Small intestine (tissue), 7 donors: ENCODE data around the gene NHLRC2. TPM values are rescaled to one million over a fixed set of nuclear protein-coding genes. Genes with fewer than 3 reads are reported as not detected.

Source experiments
- DNase-seq, 2 donors: peaks; one replicate each; pipeline versions ENCODE4 v3.0.0 to v3.0.0-alpha.2; 2013
- FAIRE-seq: peaks from 2 replicates; lab custom pipeline; 2012; peaks lifted over from hg19 to GRCh38; lab: Jason Lieb, UNC
- H3K27ac ChIP-seq, 3 donors: one replicate each; pipeline ENCODE4 v1.5.1; 2013; ENCODE audit warnings: low read length in 2 of 3, mild to moderate bottlenecking in 2 of 3, control low read depth in 1 of 3, inconsistent platforms in 1 of 3, low read depth in 1 of 3, moderate library complexity in 1 of 3
- H3K27me3 ChIP-seq, 3 donors: one replicate each; pipeline ENCODE4 v1.6.1; 2013; ENCODE audit warnings: low read length in 3 of 3, inconsistent platforms in 1 of 3; ENCODE audit not compliant: control insufficient read depth in 3 of 3, insufficient read depth in 3 of 3
- H3K36me3 ChIP-seq, 3 donors: one replicate each; pipeline ENCODE4 v1.6.1; 2013; ENCODE audit warnings: low read length in 3 of 3, inconsistent platforms in 1 of 3, low read depth in 1 of 3, mild to moderate bottlenecking in 1 of 3, moderate library complexity in 1 of 3; ENCODE audit not compliant: control insufficient read depth in 3 of 3, insufficient read depth in 2 of 3
- H3K4me1 ChIP-seq, 3 donors: one replicate each; pipeline ENCODE4 v1.6.1; 2013; ENCODE audit warnings: low read length in 2 of 3, inconsistent platforms in 1 of 3, low read depth in 1 of 3, mild to moderate bottlenecking in 1 of 3, moderate library complexity in 1 of 3; ENCODE audit not compliant: control insufficient read depth in 3 of 3, insufficient read depth in 2 of 3
- H3K4me3 ChIP-seq, 3 donors: one replicate each; pipeline ENCODE4 v1.5.1; 2013; ENCODE audit warnings: low read length in 3 of 3, control low read depth in 1 of 3, inconsistent platforms in 1 of 3, low read depth in 1 of 3, mild to moderate bottlenecking in 1 of 3, moderate library complexity in 1 of 3
- H3K9me3 ChIP-seq, 2 donors: one replicate each; pipeline ENCODE4 v1.6.1; 2013; ENCODE audit warnings: low read depth in 1 of 2, low read length in 1 of 2; ENCODE audit not compliant: control insufficient read depth in 2 of 2, insufficient read depth in 1 of 2
- WGBS, 3 donors: extraction: QIAGEN DNeasy Blood & Tissue Kit; methylation state at CpG; one replicate each; pipeline ENCODE4 v1.1.7; 2013; 5-methylcytosine and 5-hydroxymethylcytosine counted together
- polyA plus RNA-seq, 4 donors: library from polyadenylated mRNA; stranded (reverse) in 3 of 4; unstranded in 1 of 4; fragments of 200-250 nt in 3 of 4; fragments of 120-200 nt in 1 of 4; gene quantifications; one replicate each; pipeline versions ENCODE4 v1.2.1 to v1.2.3, GENCODE V29; 2013
- donor health status: healthy with polysubstance abuse.
- donor health status: control.
- donor health status: control.
- donor health status: Bipolar disorder and iron deficiency.
- donor health status: healthy.

The NHLRC2 gene
- polyA plus RNA-seq, 4 donors = 4.1 to 18.3 (median 6.7) TPM

DNA sequence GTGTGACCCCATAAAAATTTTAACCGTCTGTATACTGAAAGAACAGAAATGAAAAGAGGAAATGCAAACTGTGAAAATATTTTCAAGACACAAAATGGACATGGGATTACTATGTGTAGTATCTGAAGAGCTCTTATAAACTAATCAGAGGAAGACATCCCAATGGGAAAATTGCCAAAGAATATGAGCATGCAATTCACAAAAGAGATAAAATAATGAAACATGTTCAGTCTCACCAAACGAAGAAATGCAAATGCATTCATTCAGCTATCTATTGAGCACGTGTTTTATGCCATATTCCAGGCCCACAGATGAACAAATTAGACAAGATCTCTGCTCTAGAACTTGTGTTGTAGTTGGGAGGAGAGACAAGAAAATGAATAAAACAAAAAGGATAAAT is 63.2 kb downstream of the NHLRC2 start:
- DNase-seq (no peak), FAIRE-seq (no peak)
- no peak overlapping the region for H3K4me3 ChIP-seq
- no peak overlapping the region for H3K27ac ChIP-seq
- WGBS, 3 donors = 85 to 88% (median 87%) methylated on average over 3 of the region's 3 CpGs
- H3K27me3 ChIP-seq = no peaks in the 10 kb centered on the region
- H3K9me3 ChIP-seq = no peaks in the 10 kb centered on the region
- peaks cover 0 to 11% (median 0%) of the 10 kb centered on the region in 3 donors for H3K36me3 ChIP-seq
- peaks cover 3 to 14% (median 4%) of the 10 kb centered on the region in 3 donors for H3K4me1 ChIP-seq

DNA sequence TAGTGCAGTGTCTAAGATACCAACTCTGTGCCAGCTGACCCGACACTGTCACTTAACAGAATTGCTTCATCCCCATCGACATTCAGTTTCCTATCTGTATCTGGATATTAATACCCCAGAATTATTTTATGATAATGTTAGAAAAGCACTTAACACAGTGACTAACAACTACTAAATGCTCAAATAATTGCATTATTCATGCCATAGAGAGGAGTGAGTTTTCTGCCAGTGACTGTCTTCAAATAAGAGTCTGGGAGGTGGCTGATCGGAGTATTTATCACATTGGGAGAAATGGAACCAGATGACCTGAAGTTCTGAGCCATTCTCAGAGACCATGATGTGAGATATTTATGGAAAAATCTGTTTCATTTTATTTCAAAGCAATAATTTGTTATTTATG is 65.7 kb downstream of the NHLRC2 start:
- 75 to 82% (median 78%) methylated on average over 3 of the region's 3 CpGs for WGBS, 3 donors
- FAIRE-seq (no peak), DNase-seq (no peak)
- Histone ChIP-seq H3K36me3 (peaks cover 0 to 2% (median 0%) of the 10 kb centered on the region in 3 donors), H3K27me3 (no peaks in the 10 kb centered on the region), H3K4me1 (peaks cover 3 to 23% (median 4%) of the 10 kb centered on the region in 3 donors), H3K4me3 (no peak overlapping the region), H3K27ac (no peak overlapping the region), H3K9me3 (peaks cover 0 to 6% of the 10 kb centered on the region in 2 donors)

DNA sequence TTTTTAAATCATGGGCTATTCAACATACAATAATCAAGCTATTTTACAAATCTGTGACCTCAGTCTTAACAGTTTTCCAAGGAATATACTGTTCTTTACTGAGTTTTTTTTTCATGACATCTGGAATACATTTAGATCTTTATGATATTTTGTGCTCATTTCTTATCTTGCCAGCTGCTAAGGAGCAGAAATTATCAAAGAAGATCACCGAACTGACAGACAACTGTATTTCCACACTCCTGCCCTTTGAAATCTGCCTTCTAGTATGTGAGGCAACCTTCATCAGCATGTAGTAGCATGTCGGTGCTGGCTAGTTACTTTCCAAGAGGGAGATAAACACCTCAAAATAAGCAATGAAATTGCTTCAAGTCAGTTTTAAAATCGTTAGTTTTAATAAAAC is 66.4 kb downstream of the NHLRC2 start:
- Histone ChIP-seq H3K27me3 (no peaks in the 10 kb centered on the region), H3K4me3 (no peak overlapping the region), H3K9me3 (peaks cover 0 to 6% of the 10 kb centered on the region in 2 donors), H3K27ac (no peak overlapping the region), H3K4me1 (peaks cover 3 to 23% (median 4%) of the 10 kb centered on the region in 3 donors), H3K36me3 (no peaks in the 10 kb centered on the region)
- DNase-seq (no peak), FAIRE-seq (no peak)
- 13 to 38% (median 27%) methylated on average over 3 of the region's 3 CpGs for whole genome bisulfite sequencing, 3 donors

DNA sequence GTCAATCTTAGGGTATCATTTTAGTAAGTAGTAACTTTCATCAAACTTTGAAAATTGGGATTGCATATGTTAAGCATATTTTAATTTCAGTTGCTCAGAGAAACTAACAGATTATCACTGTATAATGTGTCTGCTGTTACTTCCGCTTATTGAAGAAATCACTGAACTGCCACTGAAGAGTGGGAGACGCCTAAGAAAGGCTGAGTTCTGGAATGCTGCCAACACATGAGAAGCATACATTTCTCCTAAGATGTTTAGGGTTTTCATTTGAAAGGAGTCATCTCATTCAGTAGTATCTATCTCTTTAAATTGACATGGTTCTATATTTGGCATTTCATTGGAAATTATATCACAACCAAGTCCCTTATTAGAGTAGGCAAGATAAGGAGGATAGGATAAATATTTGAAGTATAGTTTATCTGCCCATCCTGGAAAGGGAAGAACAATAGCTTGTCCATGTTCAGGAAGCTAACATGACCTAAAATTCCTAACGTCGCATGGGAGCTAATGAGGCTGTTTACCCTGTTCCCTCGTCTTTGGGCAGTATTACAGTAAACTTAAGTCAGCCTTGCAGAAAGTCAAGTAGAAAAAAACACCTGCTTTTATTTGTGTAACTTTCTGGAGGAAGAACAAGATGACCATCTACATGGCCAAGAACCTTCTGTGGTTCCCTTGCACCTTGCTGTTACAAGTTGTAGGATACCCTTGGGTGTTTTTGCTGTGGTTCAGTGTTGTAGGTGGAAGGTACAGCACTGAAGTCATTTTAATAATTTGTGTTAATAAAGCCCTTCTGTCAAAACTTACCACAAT is 67.3 kb downstream of the NHLRC2 start:
- peaks cover 3 to 23% (median 4%) of the 10 kb centered on the region in 3 donors for H3K4me1 ChIP-seq
- no peak for FAIRE-seq
- peaks cover 0 to 6% of the 10 kb centered on the region in 2 donors for H3K9me3 ChIP-seq
- no peak overlapping the region for H3K4me3 ChIP-seq
- WGBS, 3 donors = 48 to 64% (median 61%) methylated on average over 5 of the region's 5 CpGs
- H3K36me3 ChIP-seq = no peaks in the 10 kb centered on the region
- no peak overlapping the region for H3K27ac ChIP-seq
- DNase-seq = no peak
- H3K27me3 ChIP-seq = no peaks in the 10 kb centered on the region

DNA sequence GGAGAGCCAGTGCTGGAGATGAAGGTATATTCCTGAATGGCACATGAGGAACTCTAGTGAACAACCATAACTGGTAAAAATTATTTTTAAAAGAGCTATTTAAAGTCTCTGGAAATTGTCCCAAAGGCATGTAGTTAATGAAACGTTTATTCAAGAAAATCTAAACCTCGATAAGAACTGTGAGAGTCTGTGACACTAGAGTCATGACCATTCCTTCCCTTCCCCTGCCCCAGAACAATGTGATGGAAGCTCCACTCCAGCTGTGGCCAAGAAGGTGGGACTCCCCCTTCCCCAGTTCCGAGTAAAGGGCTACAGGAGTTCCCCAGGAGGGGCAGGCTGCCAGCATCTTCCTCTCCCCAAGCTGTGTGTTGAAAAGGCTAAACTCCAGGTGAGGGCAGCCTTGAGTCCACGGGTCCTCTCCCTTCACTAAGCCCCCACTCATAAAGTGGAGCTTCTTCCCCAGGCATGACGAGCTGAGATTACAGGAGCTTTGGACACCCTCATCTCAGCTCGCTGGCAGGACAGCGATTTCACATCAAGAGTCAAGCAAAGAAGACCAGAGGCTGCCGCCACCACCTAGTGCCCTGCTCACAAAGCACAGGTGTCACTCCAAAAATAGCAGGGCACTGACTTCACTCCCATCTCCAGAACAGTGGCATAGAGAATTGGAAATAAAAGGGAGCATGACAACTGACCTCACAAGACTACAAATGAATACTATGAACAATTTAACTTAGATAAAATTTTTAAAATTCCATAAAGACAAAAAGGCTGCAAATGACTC is 68.5 kb downstream of the NHLRC2 start:
- Histone ChIP-seq H3K27me3 (no peaks in the 10 kb centered on the region), H3K4me3 (no peak overlapping the region), H3K4me1 (peaks cover 3 to 23% (median 4%) of the 10 kb centered on the region in 3 donors), H3K9me3 (peaks cover 0 to 6% of the 10 kb centered on the region in 2 donors), H3K36me3 (no peaks in the 10 kb centered on the region), H3K27ac (peak overlapping the region in 1 of 3 donors; percentile 10)
- FAIRE-seq (no peak), DNase-seq (no peak)
- 46 to 52% (median 49%) methylated on average over 8 of the region's 8 CpGs for WGBS, 3 donors

DNA sequence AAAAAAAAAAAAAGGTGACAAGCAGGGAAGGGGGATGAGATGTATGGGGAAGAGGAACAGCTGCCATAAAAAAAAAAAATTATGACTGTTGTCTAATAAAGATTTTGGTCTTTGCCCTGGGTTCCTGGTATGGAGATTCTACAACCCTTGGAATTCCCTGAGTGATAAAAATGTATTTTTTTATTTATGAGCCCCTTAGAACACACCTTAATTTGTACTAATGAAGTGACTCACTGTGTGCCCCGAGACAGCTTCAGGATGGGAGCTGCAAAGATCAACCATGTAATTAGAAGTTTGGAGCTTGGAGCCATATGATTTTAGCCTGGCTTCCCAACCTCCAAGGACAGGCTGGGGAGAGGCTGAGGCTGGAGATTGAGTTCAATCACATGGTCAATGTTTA is 69.7 kb downstream of the NHLRC2 start:
- 16 to 65% (median 39%) methylated on average over 1 of the region's 1 CpG for WGBS, 3 donors
- no peaks in the 10 kb centered on the region for H3K36me3 ChIP-seq
- no peaks in the 10 kb centered on the region for H3K27me3 ChIP-seq
- H3K4me3 ChIP-seq = no peak overlapping the region
- DNase-seq = peak; percentile 47 to 92
- FAIRE-seq = no peak
- peak overlapping the region in 2 of 3 donors; percentile 46 to 63 for H3K27ac ChIP-seq
- H3K9me3 ChIP-seq = peaks cover 0 to 6% of the 10 kb centered on the region in 2 donors
- H3K4me1 ChIP-seq = peaks cover 3 to 23% (median 4%) of the 10 kb centered on the region in 3 donors

DNA sequence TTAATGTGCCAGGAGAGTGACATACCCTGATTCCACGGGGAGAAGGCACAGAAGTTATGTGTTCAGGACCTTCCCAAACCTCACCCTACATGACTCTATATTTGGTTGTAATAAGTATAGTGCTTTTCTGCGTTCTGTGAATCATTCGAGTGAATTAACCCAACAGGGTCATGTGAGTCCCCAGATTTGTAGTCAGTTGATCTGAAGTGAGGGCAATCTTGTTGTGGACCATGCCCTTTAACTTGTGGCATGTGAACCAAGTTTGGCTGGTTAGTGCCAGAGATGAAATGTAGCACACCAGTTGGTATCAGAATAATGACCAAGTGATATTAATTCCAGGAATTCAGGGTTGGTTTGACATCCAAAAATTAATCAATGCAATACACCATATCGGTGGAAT is 70.2 kb downstream of the NHLRC2 start:
- Histone ChIP-seq H3K36me3 (no peaks in the 10 kb centered on the region), H3K4me1 (peaks cover 3 to 22% (median 4%) of the 10 kb centered on the region in 3 donors), H3K27me3 (no peaks in the 10 kb centered on the region), H3K4me3 (no peak overlapping the region), H3K27ac (peak overlapping the region in 2 of 3 donors; percentile 46 to 63), H3K9me3 (peaks cover 0 to 6% of the 10 kb centered on the region in 2 donors)
- FAIRE-seq (no peak), DNase-seq (peak; percentile 26 to 65)
- 50 to 62% (median 52%) methylated on average over 4 of the region's 4 CpGs for WGBS, 3 donors

DNA sequence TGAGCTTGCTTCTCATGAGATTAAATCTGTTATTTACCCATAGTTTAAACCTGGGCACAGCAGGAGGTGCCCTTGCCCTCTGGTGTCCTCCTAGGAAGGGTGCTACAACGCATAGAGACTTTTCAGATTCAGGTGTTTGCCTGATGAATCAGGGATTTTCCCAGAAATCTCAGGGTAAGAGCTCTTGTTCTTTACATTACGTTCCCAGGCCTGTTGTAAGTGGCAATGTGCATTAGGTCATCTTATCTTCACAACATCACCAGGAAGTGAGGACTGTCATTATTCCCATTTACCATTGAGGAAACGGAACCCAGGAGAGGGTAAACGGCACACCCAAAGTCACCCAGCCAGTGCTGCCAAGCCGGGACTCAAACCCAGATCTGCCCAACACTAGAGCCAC is 73.0 kb downstream of the NHLRC2 start:
- peaks cover 0 to 9% (median 0%) of the 10 kb centered on the region in 3 donors for H3K4me1 ChIP-seq
- H3K9me3 ChIP-seq = peaks cover 0 to 6% of the 10 kb centered on the region in 2 donors
- WGBS, 3 donors = 33 to 61% (median 61%) methylated on average over 5 of the region's 5 CpGs
- no peaks in the 10 kb centered on the region for H3K36me3 ChIP-seq
- FAIRE-seq (no peak), DNase-seq (peak in 1 of 2 donors; percentile 37)
- no peaks in the 10 kb centered on the region for H3K27me3 ChIP-seq
- no peak overlapping the region for H3K4me3 ChIP-seq
- no peak overlapping the region for H3K27ac ChIP-seq
